ENCODE data around the gene RPH3AL.
"Not testable (repeated sequence)": the region's sequence is repeated elsewhere in the genome, so short reads cannot be mapped to it uniquely, and the experiment has no call there.

The RPH3AL gene

GRCh38 chr17:225551-225950, 127.1 kb downstream of the RPH3AL start:
- TF ChIP-seq ZNF777 (tag by site-specific recombination; IDR thresholded peaks at IDR 0.05; ENCODE audit: borderline replicate concordance) (no peak), ZIC2 (tag by site-specific recombination; IDR thresholded peaks at IDR 0.05) (peak; percentile 50; the same call in 1 of the 2 replicates), ZNF510 (tag by site-specific recombination; IDR thresholded peaks at IDR 0.05; ENCODE audit: insufficient replicate concordance) (no peak)
- H3K36me3 ChIP-seq (ENCODE audit: control insufficient read depth in 2 of 2, insufficient read depth in 1 of 2, low read length in 2 of 2) = no peaks in the 10 kb centered on the region
- no peak overlapping the region for H3K4me3 ChIP-seq (ENCODE audit: low read depth, low read length)
- H3K27ac ChIP-seq (ENCODE audit: extremely low read depth, low read depth, low read length) = no peak overlapping the region
- ChIA-PET POLR2A (no interaction called here), CTCF (no interaction called here)
- no peaks in the 10 kb centered on the region for H3K9me3 ChIP-seq (ENCODE audit: control insufficient read depth, insufficient read depth, low read depth, low read length)
- no peaks in the 10 kb centered on the region for H3K4me1 ChIP-seq (ENCODE audit: control insufficient read depth, insufficient read depth, low read length)

DNA sequence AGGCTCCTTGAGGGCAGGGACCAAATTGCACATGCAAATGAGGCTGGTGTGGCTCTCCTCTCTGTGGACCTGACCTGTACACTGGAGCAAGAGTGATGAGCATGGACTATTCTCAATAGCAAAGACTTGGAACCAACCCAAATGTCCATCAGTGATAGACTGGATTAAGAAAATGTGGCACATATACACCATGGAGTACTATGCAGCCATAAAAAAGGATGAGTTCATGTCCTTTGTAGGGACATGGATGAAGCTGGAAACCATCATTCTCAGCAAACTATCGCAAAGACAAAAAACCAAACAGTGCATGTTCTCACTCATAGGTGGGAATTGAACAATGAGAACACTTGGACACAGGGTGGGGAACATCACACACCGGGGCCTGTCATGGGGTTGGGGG, 128.0 kb downstream of the RPH3AL start:
- H3K36me3 ChIP-seq (ENCODE audit: control insufficient read depth in 2 of 2, insufficient read depth in 1 of 2, low read length in 2 of 2); H3K4me1 ChIP-seq (ENCODE audit: control insufficient read depth, insufficient read depth, low read length); H3K27ac ChIP-seq (ENCODE audit: extremely low read depth, low read depth, low read length); H3K9me3 ChIP-seq (ENCODE audit: control insufficient read depth, insufficient read depth, low read depth, low read length); H3K4me3 ChIP-seq (ENCODE audit: low read depth, low read length); CTCF ChIA-PET; POLR2A ChIA-PET: not testable (repeated sequence)
- TF ChIP-seq ZNF580 (tag by site-specific recombination; IDR thresholded peaks at IDR 0.05) (peak; percentile 76; the same call in 1 of the 2 replicates), ZNF146 (tag by site-specific recombination; IDR thresholded peaks at IDR 0.05) (peak; percentile 100)
- TF ChIP-seq, protein P1, sequence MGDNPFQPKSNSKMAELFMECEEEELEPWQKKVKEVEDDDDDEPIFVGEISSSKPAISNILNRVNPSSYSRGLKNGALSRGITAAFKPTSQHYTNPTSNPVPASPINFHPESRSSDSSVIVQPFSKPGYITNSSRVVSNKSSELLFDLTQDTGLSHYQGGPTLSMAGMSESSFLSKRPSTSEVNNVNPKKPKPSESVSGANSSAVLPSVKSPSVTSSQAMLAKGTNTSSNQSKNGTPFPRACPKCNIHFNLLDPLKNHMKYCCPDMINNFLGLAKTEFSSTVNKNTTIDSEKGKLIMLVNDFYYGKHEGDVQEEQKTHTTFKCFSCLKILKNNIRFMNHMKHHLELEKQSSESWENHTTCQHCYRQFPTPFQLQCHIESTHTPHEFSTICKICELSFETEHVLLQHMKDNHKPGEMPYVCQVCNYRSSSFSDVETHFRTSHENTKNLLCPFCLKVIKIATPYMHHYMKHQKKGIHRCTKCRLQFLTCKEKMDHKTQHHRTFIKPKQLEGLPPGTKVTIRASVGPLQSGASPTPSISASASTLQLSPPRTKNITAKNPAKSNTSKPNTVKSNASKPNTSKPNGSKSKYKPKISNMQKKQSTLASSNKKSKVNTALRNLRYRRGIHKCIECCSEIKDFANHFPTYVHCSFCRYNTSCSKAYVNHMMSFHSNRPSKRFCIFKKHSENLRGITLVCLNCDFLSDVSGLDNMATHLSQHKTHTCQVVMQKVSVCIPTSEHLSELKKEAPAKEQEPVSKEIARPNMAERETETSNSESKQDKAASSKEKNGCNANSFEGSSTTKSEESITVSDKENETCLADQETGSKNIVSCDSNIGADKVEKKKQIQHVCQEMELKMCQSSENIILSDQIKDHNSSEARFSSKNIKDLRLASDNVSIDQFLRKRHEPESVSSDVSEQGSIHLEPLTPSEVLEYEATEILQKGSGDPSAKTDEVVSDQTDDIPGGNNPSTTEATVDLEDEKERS (tag by site-specific recombination; IDR thresholded peaks at IDR 0.05) = peak; percentile 71; the same call in 1 of the 2 replicates

DNA sequence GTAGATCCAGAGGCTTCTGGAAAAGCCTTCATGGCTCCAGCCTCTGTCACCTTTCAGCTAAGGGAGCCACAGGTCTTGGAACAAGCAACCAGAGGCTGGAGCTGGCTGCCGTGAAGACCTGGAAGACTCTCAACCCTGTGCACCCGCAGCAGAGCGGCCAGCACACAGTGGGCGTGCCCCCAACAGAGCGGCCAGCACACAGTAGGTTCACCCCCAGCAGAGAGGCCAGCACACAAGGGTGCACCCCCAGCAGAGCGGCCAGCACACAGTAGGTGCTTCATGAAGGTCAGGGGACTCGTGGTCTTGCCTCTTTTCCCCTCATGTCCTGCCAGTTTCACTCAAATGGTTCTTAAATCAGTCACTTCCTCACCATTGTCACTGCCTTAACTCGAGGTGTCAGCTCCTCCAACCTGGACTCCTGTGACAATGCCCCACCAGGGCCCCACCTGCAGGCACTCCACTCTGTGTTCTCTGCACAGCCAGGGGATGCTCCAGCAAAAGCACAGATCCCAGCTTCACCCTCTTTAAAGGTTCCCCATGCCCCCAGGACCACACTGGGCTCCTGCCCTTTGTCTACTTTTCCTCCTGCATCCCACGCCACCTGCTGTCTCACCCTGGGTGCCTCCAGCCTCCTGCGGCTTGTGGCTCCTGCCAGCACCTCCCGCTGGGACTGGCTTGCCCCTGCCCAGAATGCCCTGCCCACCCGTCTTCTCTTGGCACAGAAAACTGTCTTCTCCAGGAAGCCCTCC, 128.7 kb downstream of the RPH3AL start:
- no peak overlapping the region for H3K27ac ChIP-seq (ENCODE audit: extremely low read depth, low read depth, low read length)
- ChIA-PET POLR2A (no interaction called here), CTCF (interaction anchor here (0.6 kb wide), 1 partner anchor 396 kb away, joined by 3 read pairs; no protein-coding TSS in a partner anchor)
- no peaks in the 10 kb centered on the region for H3K36me3 ChIP-seq (ENCODE audit: control insufficient read depth in 2 of 2, insufficient read depth in 1 of 2, low read length in 2 of 2)
- no peaks in the 10 kb centered on the region for H3K9me3 ChIP-seq (ENCODE audit: control insufficient read depth, insufficient read depth, low read depth, low read length)
- H3K4me1 ChIP-seq (ENCODE audit: control insufficient read depth, insufficient read depth, low read length) = no peaks in the 10 kb centered on the region
- no peak overlapping the region for H3K4me3 ChIP-seq (ENCODE audit: low read depth, low read length)
- TF ChIP-seq ZFP41 (tag by site-specific recombination; IDR thresholded peaks at IDR 0.05; ENCODE audit: borderline replicate concordance) (no peak), ZIC2 (tag by site-specific recombination; IDR thresholded peaks at IDR 0.05) (peak; percentile 64; the same call in 1 of the 2 replicates), GLIS1 (tag by site-specific recombination; IDR thresholded peaks at IDR 0.05) (peak; percentile 26; the same call in 1 of the 2 replicates)
- TF ChIP-seq, protein P2, sequence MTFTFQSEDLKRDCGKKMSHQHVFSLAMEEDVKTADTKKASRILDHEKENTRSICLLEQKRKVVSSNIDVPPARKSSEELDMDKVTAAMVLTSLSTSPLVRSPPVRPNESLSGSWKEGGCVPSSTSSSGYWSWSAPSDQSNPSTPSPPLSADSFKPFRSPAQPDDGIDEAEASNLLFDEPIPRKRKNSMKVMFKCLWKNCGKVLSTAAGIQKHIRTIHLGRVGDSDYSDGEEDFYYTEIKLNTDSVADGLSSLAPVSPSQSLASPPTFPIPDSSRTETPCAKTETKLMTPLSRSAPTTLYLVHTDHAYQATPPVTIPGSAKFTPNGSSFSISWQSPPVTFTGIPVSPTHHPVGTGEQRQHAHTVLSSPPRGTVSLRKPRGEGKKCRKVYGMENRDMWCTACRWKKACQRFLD (tag by site-specific recombination; IDR thresholded peaks at IDR 0.05) = no peak

GRCh38 chr17:222172-222571, 130.4 kb downstream of the RPH3AL start:
- Histone ChIP-seq H3K36me3 (ENCODE audit: control insufficient read depth in 2 of 2, insufficient read depth in 1 of 2, low read length in 2 of 2) (no peaks in the 10 kb centered on the region), H3K4me1 (ENCODE audit: control insufficient read depth, insufficient read depth, low read length) (no peaks in the 10 kb centered on the region), H3K4me3 (ENCODE audit: low read depth, low read length) (no peak overlapping the region), H3K9me3 (ENCODE audit: control insufficient read depth, insufficient read depth, low read depth, low read length) (no peaks in the 10 kb centered on the region), H3K27ac (ENCODE audit: extremely low read depth, low read depth, low read length) (no peak overlapping the region)
- TF ChIP-seq INSM2 (tag by site-specific recombination; IDR thresholded peaks at IDR 0.05) = no peak
- TF ChIP-seq ZFHX2 (tag by site-specific recombination; conservative IDR thresholded peaks at IDR 0.05) = no peak
- TF ChIP-seq KLF1 (tag by site-specific recombination; IDR thresholded peaks at IDR 0.05) = no peak
- TF ChIP-seq OVOL3 (tag by site-specific recombination; IDR thresholded peaks at IDR 0.05) = no peak
- TF ChIP-seq ZNF24 (tag by site-specific recombination; IDR thresholded peaks at IDR 0.05) = no peak
- TF ChIP-seq KLF7 (tag by site-specific recombination; IDR thresholded peaks at IDR 0.05; ENCODE audit: borderline replicate concordance) = no peak
- no peak for TF ChIP-seq ZNF37A (tag by site-specific recombination; IDR thresholded peaks at IDR 0.05)
- TF ChIP-seq ZNF10 (tag by site-specific recombination; IDR thresholded peaks at IDR 0.05) = no peak
- TF ChIP-seq ZBTB21 (tag by site-specific recombination; IDR thresholded peaks at IDR 0.05) = no peak
- TF ChIP-seq ZNF138 (tag by site-specific recombination; IDR thresholded peaks at IDR 0.05; ENCODE audit: borderline replicate concordance) = no peak
- POLR2A ChIA-PET = no interaction called here
- CTCF ChIA-PET = no interaction called here
